WERI-Rb-1 (cell line): ENCODE results near the gene MAN1B1.

Source experiments
- DNase-seq: peaks from one replicate; pipeline ENCODE4 v3.0.0-alpha.2; 2020
- H3K27ac ChIP-seq: fragments of 250-450 bp; sonication (Bioruptor Pico); 2 replicates; pipeline ENCODE4 v1.5.1; 2020; ENCODE audit warnings: mild to moderate bottlenecking, moderate library complexity
- H3K27me3 ChIP-seq: fragments of 250-450 bp; sonication (Bioruptor Pico); 2 replicates; pipeline ENCODE4 v1.5.1; 2021; ENCODE audit warnings: mild to moderate bottlenecking, low read depth, moderate library complexity; ENCODE audit not compliant: insufficient read depth, severe bottlenecking
- H3K36me3 ChIP-seq: fragments of 250-450 bp; sonication (Bioruptor Pico); 2 replicates; pipeline ENCODE4 v1.5.1; 2020; ENCODE audit warnings: mild to moderate bottlenecking, moderate library complexity
- H3K4me3 ChIP-seq: 2 replicates; pipeline ENCODE4 v1.5.1; 2011; ENCODE audit warnings: low read depth, mild to moderate bottlenecking, control low read depth, low read length
- H3K9me3 ChIP-seq: fragments of 250-450 bp; sonication (Bioruptor Pico); 2 replicates; pipeline ENCODE4 v1.5.1; 2021; ENCODE audit warnings: mild to moderate bottlenecking, moderate library complexity; ENCODE audit not compliant: severe bottlenecking
- TF ChIP-seq, protein P1 (sequence below): IDR thresholded peaks from 2 replicates; pipeline ENCODE4 v1.5.1; 2011; ENCODE audit warnings: low read depth, mild to moderate bottlenecking, control low read depth, inconsistent platforms, low read length

The MAN1B1 gene

DNA sequence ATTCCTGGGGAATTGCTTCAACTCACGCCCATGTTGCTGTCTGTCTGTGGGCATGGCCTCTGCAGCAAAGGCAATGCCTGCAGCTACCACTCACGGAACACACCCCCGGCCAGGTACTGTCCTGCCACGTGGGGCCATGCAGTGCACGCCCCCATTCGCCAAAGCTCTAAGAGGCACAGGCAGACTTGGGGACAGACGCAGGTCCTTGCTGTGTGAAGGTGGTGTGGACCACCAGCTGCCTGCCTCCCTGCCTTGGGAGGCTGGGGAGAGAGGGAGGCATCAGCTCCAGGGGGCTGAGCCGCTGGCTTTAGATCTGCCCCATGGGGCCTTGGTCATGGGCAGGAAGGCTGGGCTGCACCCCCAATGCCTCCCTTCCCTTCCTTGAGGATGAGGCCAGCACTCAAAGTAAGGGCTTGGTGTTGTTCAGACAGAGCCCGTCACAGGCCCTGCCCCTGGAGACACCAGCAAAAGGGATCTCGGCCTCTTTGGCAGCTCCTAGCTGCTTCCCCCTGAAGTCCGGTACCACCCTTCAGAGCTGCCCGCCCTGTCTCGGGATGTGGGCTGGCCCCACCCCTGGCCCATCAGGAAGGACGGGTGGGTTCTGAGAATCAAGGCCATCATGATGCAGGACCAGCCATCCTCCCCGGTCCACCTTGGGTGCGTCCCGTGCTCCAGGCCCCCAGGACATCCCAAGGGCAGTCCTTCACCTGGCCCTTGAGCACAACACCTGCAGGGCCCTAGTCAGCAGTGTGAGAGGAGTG is 54.4 kb downstream of the MAN1B1 start:
- Histone ChIP-seq H3K36me3 (no peaks in the 10 kb centered on the region), H3K27me3 (peaks cover 12% of the 10 kb centered on the region), H3K4me3 (no peak overlapping the region), H3K9me3 (no peaks in the 10 kb centered on the region), H3K27ac (no peak overlapping the region)
- DNase-seq = no peak
- TF ChIP-seq, protein P1, sequence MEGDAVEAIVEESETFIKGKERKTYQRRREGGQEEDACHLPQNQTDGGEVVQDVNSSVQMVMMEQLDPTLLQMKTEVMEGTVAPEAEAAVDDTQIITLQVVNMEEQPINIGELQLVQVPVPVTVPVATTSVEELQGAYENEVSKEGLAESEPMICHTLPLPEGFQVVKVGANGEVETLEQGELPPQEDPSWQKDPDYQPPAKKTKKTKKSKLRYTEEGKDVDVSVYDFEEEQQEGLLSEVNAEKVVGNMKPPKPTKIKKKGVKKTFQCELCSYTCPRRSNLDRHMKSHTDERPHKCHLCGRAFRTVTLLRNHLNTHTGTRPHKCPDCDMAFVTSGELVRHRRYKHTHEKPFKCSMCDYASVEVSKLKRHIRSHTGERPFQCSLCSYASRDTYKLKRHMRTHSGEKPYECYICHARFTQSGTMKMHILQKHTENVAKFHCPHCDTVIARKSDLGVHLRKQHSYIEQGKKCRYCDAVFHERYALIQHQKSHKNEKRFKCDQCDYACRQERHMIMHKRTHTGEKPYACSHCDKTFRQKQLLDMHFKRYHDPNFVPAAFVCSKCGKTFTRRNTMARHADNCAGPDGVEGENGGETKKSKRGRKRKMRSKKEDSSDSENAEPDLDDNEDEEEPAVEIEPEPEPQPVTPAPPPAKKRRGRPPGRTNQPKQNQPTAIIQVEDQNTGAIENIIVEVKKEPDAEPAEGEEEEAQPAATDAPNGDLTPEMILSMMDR = no peak

DNA sequence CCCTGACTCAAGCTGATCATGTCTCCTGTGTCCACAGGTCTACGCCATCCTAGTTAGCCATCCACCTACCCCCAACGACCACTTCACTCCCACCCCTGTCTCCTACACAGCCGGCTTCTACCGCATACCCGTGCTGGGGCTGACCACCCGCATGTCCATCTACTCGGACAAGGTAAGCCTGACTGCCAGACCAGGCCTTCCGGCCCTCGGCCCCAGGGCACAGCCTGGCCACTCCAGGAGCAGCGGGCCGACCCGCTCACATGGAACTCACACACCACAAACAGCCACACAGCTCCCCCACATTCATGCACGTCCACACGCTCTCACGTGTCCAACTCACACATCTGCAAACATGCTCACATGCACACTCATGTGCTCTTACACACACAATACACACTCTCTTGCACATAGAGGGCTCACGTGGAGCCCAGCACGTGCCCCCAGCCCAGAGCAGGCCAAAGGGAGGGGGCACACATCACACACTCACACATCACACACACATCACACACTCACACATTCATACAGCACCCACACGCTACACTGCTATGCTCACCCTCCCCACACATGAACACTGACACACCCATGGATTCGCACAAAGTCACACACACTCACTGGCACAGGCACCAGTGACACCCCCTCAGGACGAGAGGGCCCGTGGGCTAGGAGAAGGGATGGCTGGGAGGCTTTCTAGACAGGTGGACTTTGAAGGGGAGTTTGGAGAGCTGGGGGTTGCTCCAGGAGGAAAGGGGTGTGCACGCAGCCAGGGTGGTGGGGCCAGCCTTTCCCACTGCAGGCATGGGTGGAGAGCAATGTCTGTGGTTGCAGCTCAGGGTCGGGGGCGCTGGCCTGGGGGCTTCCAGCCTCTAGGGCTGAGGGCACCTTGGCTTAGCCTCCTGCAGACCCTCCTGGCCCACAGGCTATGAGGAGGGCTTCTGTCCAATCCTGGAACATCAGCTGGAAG is 55.5 kb downstream of the MAN1B1 start:
- Histone ChIP-seq H3K36me3 (no peaks in the 10 kb centered on the region), H3K9me3 (no peaks in the 10 kb centered on the region), H3K27ac (no peak overlapping the region), H3K4me3 (no peak overlapping the region), H3K27me3 (peaks cover 12% of the 10 kb centered on the region)
- DNase-seq = no peak
- TF ChIP-seq, protein P1 = no peak

DNA sequence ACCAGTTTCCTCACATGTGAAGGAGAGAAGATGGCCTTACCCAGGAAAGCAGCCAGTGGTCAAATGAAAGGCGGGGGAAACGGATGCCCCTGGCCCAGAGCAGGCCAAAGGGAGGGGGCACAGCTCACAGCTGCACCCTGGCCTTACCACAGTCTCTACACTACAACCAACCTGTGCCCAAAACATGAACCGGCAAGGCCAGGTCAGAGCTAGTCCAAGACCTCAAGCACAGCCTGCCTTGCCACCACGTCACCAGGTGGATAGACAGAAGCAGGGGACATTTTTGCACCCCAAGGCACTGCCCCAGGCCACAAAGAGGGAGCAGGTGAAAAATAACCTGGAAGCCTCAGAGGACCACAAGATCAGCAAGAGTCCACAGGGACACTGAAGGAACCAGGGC is 56.7 kb downstream of the MAN1B1 start:
- Histone ChIP-seq H3K9me3 (no peaks in the 10 kb centered on the region), H3K27ac (no peak overlapping the region), H3K27me3 (peaks cover 11% of the 10 kb centered on the region), H3K36me3 (no peaks in the 10 kb centered on the region), H3K4me3 (no peak overlapping the region)
- DNase-seq = no peak
- TF ChIP-seq, protein P1 = no peak

DNA sequence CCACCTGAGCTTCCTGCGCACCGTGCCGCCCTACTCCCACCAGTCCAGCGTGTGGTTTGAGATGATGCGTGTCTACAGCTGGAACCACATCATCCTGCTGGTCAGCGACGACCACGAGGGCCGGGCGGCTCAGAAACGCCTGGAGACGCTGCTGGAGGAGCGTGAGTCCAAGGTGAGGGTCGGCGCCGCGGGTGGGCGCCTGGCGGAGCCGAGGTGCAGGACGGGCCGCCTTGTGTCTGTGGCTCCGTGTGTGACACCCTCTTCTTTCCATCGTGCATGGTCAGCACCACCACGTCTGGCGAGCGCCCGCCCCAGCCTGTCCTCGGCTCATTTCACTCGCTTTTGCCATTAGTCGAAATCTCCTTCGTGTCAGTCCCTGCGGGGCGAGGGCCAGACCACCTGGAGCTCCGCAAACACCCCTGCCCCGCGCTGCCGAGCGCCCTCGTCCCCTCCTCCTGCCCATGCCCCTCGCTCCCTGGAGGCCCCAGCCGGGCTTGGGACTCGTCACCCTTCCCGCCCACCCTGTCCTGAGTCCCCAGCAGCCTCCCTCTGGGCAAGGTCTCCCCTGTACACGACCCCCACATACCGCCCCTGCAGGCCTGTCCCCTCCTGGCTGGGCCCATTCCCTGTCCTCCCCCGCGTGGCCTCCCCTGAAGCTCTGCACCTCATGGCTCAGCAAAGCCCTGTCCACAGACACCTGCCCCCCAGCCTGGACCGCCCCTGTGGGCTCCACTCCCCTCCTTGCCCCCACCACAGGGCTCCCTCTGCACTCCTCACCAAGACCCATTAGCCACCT is 59.1 kb downstream of the MAN1B1 start:
- Histone ChIP-seq H3K4me3 (no peak overlapping the region), H3K27me3 (no peaks in the 10 kb centered on the region), H3K27ac (no peak overlapping the region), H3K36me3 (no peaks in the 10 kb centered on the region), H3K9me3 (no peaks in the 10 kb centered on the region)
- DNase-seq = no peak
- TF ChIP-seq, protein P1 = no peak

DNA sequence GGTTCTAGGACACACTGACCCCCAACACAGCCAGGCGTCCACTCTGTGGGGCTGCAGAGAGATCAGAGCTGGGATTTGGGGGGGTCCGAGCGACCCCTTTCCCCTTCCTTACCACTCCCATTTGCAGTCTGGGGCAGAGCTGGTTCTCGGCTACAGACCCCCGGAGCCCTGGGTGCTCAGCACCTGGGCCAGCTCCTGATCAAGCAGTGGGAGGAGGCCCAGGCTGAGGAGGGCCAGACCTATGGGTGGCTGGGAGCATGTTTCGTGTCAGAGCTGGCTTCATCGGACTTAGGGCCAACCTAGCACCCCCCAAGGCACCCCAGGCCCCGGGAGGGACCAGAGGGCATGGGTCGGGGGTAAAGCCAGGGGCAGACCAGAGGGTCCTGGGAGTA is 59.7 kb downstream of the MAN1B1 start:
- Histone ChIP-seq H3K36me3 (no peaks in the 10 kb centered on the region), H3K27ac (no peak overlapping the region), H3K27me3 (no peaks in the 10 kb centered on the region), H3K9me3 (no peaks in the 10 kb centered on the region), H3K4me3 (no peak overlapping the region)
- TF ChIP-seq, protein P1 = no peak
- DNase-seq = no peak
